HepG2 (cell line): ENCODE data around the gene RPS2. TPM values are rescaled to one million over a fixed set of nuclear protein-coding genes. Genes with fewer than 3 reads are reported as not detected.
A peak's percentile ranks its signal among the peaks of the same experiment; 100 is the strongest.

Experiments
- FOXA1 ChIP-seq, 2 experiments: fragments of 450-650 bp in 1 of 2; sonication (generic) in 1 of 2; formaldehyde crosslinking in 1 of 2; IDR thresholded peaks; 2 replicates each; pipeline versions ENCODE4 v1.4.0 to v1.6.1; 2016 to 2020; ENCODE audit warnings: missing genetic modification reagents in 1 of 2
- FOXO1 ChIP-seq: sonication (generic); formaldehyde crosslinking; IDR thresholded peaks from 2 replicates; pipeline ENCODE4 v1.4.0; 2020; ENCODE audit warnings: missing genetic modification reagents
- ISX ChIP-seq: sonication (generic); formaldehyde crosslinking; conservative IDR thresholded peaks from 2 replicates; pipeline ENCODE4 v1.5.0; 2020; ENCODE audit warnings: missing genetic modification reagents
- MAFG ChIP-seq: sonication (generic); formaldehyde crosslinking; IDR thresholded peaks from 2 replicates; pipeline ENCODE4 v1.5.1; 2020; ENCODE audit warnings: mild to moderate bottlenecking, missing genetic modification reagents
- NCOA5 ChIP-seq: sonication (generic); formaldehyde crosslinking; IDR thresholded peaks from 2 replicates; pipeline ENCODE4 v1.4.0; 2020; ENCODE audit warnings: missing genetic modification reagents
- NR1H2 ChIP-seq: sonication (generic); formaldehyde crosslinking; IDR thresholded peaks from 2 replicates; pipeline ENCODE4 v1.8.1; 2022; ENCODE audit warnings: low read depth, missing genetic modification reagents, borderline replicate concordance
- ONECUT2 ChIP-seq: sonication (generic); formaldehyde crosslinking; IDR thresholded peaks from 2 replicates; pipeline ENCODE4 v1.4.0; 2020; ENCODE audit warnings: missing genetic modification reagents
- TAF15 ChIP-seq: fragments of 200-400 bp; formaldehyde crosslinking; IDR thresholded peaks from one replicate; pipeline ENCODE4 v1.6.1; 2018; ENCODE audit warnings: mild to moderate bottlenecking, low read depth, low read length; ENCODE audit not compliant: poor library complexity, severe bottlenecking
- TEAD2 ChIP-seq: sonication (generic); formaldehyde crosslinking; IDR thresholded peaks from 2 replicates; pipeline ENCODE4 v1.9.0; 2021; ENCODE audit warnings: missing genetic modification reagents
- ZC3H13 ChIP-seq: sonication (generic); formaldehyde crosslinking; IDR thresholded peaks from 2 replicates; pipeline ENCODE4 v1.8.1; 2023; ENCODE audit warnings: mild to moderate bottlenecking, missing genetic modification reagents, moderate library complexity
- ZNF124 ChIP-seq: sonication (generic); formaldehyde crosslinking; IDR thresholded peaks from 2 replicates; pipeline ENCODE4 v1.4.0; 2020; ENCODE audit warnings: missing genetic modification reagents
- ZNF333 ChIP-seq: sonication (generic); formaldehyde crosslinking; IDR thresholded peaks from 2 replicates; pipeline ENCODE4 v1.4.0; 2020; ENCODE audit warnings: mild to moderate bottlenecking, missing genetic modification reagents, borderline replicate concordance
- ZNF460 ChIP-seq: sonication (generic); formaldehyde crosslinking; IDR thresholded peaks from 2 replicates; pipeline ENCODE4 v1.5.1; 2020; ENCODE audit warnings: missing genetic modification reagents, mild to moderate bottlenecking, borderline replicate concordance
- ZNF552 ChIP-seq: sonication (generic); formaldehyde crosslinking; IDR thresholded peaks from 2 replicates; pipeline ENCODE4 v1.9.0; 2022; ENCODE audit warnings: missing genetic modification reagents, mild to moderate bottlenecking, borderline replicate concordance
- ZNF678 ChIP-seq: sonication (generic); formaldehyde crosslinking; IDR thresholded peaks from 2 replicates; pipeline ENCODE4 v1.4.0; 2020; ENCODE audit warnings: mild to moderate bottlenecking, missing genetic modification reagents
- ZNF788 ChIP-seq: sonication (generic); formaldehyde crosslinking; IDR thresholded peaks from 2 replicates; pipeline ENCODE4 v1.5.0; 2020; ENCODE audit warnings: mild to moderate bottlenecking, missing genetic modification reagents, borderline replicate concordance
- polyA plus RNA-seq, 8 experiments: library from polyadenylated mRNA; depleted of rRNA in 3 of 8; stranded (reverse) in 7 of 8; unstranded in 1 of 8; fragments of >200 nt; fragmentation: Illumina TruSeq in 4 of 8; extraction: Trizol in 4 of 8; gene quantifications; 2 replicates each; pipeline versions ENCODE4 v1.2.1 to v1.2.3, GENCODE V29; 2011 to 2016; ENCODE audit warnings: low read depth in 4 of 8, missing spikeins in 1 of 8, mixed read lengths in 1 of 8; ENCODE audit not compliant: insufficient read depth in 1 of 8
- total RNA-seq, 5 experiments: library from RNA; depleted of rRNA; stranded (reverse); fragments of >200 nt; fragmentation: Illumina TruSeq; extraction: Trizol; gene quantifications; 2 replicates each; pipeline ENCODE4 v1.2.3, GENCODE V29; 2016; ENCODE audit warnings: low read depth in 1 of 5
- TF ChIP-seq, protein P1 (sequence below): sonication (generic); formaldehyde crosslinking; IDR thresholded peaks from 2 replicates; pipeline ENCODE4 v1.4.0; 2020; ENCODE audit warnings: mild to moderate bottlenecking, missing genetic modification reagents
- TF ChIP-seq, protein P2 (sequence below): sonication (generic); formaldehyde crosslinking; IDR thresholded peaks from 2 replicates; pipeline ENCODE4 v1.4.0; 2020; ENCODE audit warnings: missing genetic modification reagents, borderline replicate concordance
- TF ChIP-seq, protein P3 (sequence below): conservative IDR thresholded peaks from 2 replicates; pipeline ENCODE4 v1.6.1; 2018; ENCODE audit warnings: missing genetic modification reagents
- TF ChIP-seq, protein P4 (sequence below): fragments of 450-650 bp; IDR thresholded peaks from 2 replicates; pipeline ENCODE4 v1.6.1; 2017; ENCODE audit warnings: mild to moderate bottlenecking

RPS2 gene
- total and polyA plus RNA-seq, 2 of the 13 experiments (the other 11 are each of a cell fraction or from before 2014, with no cell fraction given): 1,908 to 4,514 TPM

DNA sequence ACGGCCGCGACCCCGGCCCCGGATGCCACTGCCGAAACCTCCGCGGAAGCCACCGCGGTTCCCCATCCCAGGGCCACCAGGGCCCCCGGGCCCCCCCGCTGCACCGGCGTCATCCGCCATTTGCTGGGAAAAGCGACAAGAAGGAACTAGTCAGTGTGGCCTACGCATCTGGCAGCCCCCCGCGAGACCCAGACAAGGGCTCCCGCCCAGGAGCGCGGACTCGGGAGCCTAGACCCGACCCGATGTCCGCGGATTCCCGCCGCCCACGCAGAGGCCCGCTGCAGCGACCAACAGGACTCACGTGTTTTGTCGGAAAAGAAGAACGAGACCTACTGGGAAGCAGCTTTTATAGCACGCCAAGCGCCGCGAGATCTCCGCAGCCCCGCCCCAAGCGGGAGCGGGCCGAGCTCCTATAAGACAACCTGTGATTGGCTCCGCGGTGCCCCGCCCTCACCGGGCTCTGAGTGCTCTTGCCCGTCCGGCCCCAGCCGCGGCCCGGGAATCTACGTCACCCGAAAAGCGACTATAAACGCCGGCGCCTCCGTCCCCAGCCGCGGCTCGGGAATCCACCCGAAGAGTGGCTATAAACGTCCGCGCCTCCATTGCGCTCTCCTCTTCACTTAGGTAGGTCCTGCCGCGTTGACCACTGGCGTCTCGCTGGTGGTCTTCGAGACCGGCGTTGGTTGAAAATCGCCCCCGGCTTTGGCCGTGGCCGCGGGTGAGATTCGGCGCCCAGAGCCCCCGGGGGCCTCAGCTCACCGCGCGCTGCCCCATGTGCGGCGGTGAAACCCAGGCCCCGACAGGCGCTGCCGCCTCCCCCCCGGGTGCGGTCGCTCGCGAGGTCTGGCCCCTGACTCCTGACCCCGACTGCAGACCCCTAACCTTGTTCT lies at the start of gene RPS2 (continued):
- TF ChIP-seq, protein P1, sequence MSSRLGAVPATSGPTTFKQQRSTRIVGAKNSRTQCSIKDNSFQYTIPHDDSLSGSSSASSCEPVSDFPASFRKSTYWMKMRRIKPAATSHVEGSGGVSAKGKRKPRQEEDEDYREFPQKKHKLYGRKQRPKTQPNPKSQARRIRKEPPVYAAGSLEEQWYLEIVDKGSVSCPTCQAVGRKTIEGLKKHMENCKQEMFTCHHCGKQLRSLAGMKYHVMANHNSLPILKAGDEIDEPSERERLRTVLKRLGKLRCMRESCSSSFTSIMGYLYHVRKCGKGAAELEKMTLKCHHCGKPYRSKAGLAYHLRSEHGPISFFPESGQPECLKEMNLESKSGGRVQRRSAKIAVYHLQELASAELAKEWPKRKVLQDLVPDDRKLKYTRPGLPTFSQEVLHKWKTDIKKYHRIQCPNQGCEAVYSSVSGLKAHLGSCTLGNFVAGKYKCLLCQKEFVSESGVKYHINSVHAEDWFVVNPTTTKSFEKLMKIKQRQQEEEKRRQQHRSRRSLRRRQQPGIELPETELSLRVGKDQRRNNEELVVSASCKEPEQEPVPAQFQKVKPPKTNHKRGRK (CRISPR knock-in tag): no peak
- TF ChIP-seq ZNF788 (CRISPR knock-in tag): peak; percentile 75; the same call in 1 of the 2 replicates
- TF ChIP-seq ZNF552 (CRISPR knock-in tag): no peak
- TF ChIP-seq NCOA5: no peak
- TF ChIP-seq ZC3H13 (CRISPR knock-in tag): peak; percentile 74
- TF ChIP-seq ZNF333: no peak
- TF ChIP-seq, protein P2, sequence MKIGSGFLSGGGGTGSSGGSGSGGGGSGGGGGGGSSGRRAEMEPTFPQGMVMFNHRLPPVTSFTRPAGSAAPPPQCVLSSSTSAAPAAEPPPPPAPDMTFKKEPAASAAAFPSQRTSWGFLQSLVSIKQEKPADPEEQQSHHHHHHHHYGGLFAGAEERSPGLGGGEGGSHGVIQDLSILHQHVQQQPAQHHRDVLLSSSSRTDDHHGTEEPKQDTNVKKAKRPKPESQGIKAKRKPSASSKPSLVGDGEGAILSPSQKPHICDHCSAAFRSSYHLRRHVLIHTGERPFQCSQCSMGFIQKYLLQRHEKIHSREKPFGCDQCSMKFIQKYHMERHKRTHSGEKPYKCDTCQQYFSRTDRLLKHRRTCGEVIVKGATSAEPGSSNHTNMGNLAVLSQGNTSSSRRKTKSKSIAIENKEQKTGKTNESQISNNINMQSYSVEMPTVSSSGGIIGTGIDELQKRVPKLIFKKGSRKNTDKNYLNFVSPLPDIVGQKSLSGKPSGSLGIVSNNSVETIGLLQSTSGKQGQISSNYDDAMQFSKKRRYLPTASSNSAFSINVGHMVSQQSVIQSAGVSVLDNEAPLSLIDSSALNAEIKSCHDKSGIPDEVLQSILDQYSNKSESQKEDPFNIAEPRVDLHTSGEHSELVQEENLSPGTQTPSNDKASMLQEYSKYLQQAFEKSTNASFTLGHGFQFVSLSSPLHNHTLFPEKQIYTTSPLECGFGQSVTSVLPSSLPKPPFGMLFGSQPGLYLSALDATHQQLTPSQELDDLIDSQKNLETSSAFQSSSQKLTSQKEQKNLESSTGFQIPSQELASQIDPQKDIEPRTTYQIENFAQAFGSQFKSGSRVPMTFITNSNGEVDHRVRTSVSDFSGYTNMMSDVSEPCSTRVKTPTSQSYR: no peak
- TF ChIP-seq, protein P3, sequence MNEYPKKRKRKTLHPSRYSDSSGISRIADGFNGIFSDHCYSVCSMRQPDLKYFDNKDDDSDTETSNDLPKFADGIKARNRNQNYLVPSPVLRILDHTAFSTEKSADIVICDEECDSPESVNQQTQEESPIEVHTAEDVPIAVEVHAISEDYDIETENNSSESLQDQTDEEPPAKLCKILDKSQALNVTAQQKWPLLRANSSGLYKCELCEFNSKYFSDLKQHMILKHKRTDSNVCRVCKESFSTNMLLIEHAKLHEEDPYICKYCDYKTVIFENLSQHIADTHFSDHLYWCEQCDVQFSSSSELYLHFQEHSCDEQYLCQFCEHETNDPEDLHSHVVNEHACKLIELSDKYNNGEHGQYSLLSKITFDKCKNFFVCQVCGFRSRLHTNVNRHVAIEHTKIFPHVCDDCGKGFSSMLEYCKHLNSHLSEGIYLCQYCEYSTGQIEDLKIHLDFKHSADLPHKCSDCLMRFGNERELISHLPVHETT (CRISPR knock-in tag): 0 out of 2 replicates have a peak, but pooled peaks have one; percentile 43
- TF ChIP-seq ZNF460: no peak; the same call in 1 of the 2 replicates
- 0 out of 2 replicates have a peak, but pooled peaks have one; percentile 25 for TF ChIP-seq TEAD2
- TF ChIP-seq TAF15: peak; percentile 80
- TF ChIP-seq NR1H2 (CRISPR knock-in tag): 0 out of 2 replicates have a peak, but pooled peaks have one; percentile 19
- peak; percentile 34; the same call in 1 of the 2 replicates for TF ChIP-seq ISX (CRISPR knock-in tag)
- TF ChIP-seq ZNF678 (CRISPR knock-in tag): no peak
- no peak for TF ChIP-seq ONECUT2 (CRISPR knock-in tag)
- TF ChIP-seq, protein P4, sequence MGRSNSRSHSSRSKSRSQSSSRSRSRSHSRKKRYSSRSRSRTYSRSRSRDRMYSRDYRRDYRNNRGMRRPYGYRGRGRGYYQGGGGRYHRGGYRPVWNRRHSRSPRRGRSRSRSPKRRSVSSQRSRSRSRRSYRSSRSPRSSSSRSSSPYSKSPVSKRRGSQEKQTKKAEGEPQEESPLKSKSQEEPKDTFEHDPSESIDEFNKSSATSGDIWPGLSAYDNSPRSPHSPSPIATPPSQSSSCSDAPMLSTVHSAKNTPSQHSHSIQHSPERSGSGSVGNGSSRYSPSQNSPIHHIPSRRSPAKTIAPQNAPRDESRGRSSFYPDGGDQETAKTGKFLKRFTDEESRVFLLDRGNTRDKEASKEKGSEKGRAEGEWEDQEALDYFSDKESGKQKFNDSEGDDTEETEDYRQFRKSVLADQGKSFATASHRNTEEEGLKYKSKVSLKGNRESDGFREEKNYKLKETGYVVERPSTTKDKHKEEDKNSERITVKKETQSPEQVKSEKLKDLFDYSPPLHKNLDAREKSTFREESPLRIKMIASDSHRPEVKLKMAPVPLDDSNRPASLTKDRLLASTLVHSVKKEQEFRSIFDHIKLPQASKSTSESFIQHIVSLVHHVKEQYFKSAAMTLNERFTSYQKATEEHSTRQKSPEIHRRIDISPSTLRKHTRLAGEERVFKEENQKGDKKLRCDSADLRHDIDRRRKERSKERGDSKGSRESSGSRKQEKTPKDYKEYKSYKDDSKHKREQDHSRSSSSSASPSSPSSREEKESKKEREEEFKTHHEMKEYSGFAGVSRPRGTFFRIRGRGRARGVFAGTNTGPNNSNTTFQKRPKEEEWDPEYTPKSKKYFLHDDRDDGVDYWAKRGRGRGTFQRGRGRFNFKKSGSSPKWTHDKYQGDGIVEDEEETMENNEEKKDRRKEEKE: no peak
- TF ChIP-seq FOXO1: no peak
- peak; percentile 83; the same call in 1 of the 2 replicates for TF ChIP-seq ZNF124 (CRISPR knock-in tag)
- TF ChIP-seq FOXA1 (IDR thresholded peaks at IDR 0.05): no peak
- TF ChIP-seq FOXA1 (CRISPR knock-in tag; IDR thresholded peaks at IDR 0.05): no peak
- no peak for TF ChIP-seq MAFG (CRISPR knock-in tag)
